ENCODE measurements around the gene PITX2.

DNA sequence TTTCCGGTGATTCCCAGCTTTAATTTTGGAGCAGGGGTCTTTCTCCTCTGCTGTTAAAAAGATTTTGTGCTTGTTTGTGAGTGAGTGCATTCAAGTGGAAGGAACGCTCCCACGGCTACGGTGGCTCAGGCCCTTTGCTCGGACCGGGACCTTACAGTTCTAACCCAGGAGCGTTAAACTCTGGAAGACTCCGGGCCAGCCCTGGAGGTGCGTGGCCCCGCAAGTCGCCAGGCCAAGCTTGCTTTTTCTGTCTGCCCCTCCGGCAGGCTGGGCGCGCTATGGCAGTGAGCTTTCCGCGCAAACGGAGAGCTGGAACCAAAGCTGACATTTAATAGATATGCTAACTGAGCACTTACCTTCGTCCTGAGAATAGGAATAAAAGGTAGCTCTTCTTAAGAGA lies 18.3 kb upstream of the PITX2 start:
- TF ChIP-seq, protein P1, sequence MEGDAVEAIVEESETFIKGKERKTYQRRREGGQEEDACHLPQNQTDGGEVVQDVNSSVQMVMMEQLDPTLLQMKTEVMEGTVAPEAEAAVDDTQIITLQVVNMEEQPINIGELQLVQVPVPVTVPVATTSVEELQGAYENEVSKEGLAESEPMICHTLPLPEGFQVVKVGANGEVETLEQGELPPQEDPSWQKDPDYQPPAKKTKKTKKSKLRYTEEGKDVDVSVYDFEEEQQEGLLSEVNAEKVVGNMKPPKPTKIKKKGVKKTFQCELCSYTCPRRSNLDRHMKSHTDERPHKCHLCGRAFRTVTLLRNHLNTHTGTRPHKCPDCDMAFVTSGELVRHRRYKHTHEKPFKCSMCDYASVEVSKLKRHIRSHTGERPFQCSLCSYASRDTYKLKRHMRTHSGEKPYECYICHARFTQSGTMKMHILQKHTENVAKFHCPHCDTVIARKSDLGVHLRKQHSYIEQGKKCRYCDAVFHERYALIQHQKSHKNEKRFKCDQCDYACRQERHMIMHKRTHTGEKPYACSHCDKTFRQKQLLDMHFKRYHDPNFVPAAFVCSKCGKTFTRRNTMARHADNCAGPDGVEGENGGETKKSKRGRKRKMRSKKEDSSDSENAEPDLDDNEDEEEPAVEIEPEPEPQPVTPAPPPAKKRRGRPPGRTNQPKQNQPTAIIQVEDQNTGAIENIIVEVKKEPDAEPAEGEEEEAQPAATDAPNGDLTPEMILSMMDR (IDR thresholded peaks at IDR 0.05), result no peak
- TF ChIP-seq EZH2phosphoT487 (IDR thresholded peaks at IDR 0.05) (no peak), EZH2 (IDR thresholded peaks at IDR 0.05) (peak; percentile 61)

All from neural progenitor cell (in vitro differentiated cells).